Neural progenitor cell (in vitro differentiated cells): ENCODE data around the gene FMR1.

Experiments
- EZH2 ChIP-seq: fragments of 200-600 bp; sonication (generic); IDR thresholded peaks from 2 replicates; pipeline ENCODE4 v1.6.1; 2017; ENCODE audit warnings: antibody characterized with exemption, mild to moderate bottlenecking, moderate library complexity
- TF ChIP-seq, protein P1 (sequence below): fragments of 200-600 bp; sonication (generic); IDR thresholded peaks from 2 replicates; pipeline ENCODE4 v1.5.1; 2017; ENCODE audit warnings: antibody characterized with exemption, mild to moderate bottlenecking

DNA sequence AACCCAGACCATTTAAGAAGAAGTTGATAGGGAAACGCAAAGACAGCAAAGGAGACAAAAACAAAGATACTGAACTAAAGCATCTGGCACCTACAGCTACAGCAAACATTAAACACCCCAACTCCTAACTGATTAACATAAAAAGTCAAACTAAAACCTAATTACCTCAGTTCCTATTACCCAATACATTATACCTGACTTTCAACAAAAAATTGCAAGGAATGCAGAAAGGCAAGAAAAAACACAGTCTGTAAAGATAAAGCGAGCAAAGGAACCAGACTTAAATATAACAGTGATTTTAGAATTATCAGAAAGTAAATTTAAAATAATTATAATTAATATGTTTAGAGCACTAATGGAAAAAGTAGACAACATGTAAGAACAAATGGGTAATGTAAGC lies 9.4 kb upstream of the FMR1 start:
- TF ChIP-seq, protein P1, sequence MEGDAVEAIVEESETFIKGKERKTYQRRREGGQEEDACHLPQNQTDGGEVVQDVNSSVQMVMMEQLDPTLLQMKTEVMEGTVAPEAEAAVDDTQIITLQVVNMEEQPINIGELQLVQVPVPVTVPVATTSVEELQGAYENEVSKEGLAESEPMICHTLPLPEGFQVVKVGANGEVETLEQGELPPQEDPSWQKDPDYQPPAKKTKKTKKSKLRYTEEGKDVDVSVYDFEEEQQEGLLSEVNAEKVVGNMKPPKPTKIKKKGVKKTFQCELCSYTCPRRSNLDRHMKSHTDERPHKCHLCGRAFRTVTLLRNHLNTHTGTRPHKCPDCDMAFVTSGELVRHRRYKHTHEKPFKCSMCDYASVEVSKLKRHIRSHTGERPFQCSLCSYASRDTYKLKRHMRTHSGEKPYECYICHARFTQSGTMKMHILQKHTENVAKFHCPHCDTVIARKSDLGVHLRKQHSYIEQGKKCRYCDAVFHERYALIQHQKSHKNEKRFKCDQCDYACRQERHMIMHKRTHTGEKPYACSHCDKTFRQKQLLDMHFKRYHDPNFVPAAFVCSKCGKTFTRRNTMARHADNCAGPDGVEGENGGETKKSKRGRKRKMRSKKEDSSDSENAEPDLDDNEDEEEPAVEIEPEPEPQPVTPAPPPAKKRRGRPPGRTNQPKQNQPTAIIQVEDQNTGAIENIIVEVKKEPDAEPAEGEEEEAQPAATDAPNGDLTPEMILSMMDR = no peak
- no peak for TF ChIP-seq EZH2
